Activated CD4-positive, alpha-beta memory T cell treated with anti-CD3 and anti-CD28 coated beads, Interleukin-2, amount 10 ng/mL, durations not matched to agents 7 days and 5 days (primary cell): ENCODE results near the gene EVC2. TPM values are rescaled to one million over a fixed set of nuclear protein-coding genes. Genes with fewer than 3 reads are reported as not detected.

ENCODE experiments used
- CTCF ChIA-PET: fragments of 350-600 bp; sonication (Branson Sonifier 250); formaldehyde crosslinking; loops from one replicate; lab custom pipeline; 2021; ENCODE audit warnings: antibody characterized with exemption, inconsistent platforms; lab: Charles Lee
- POLR2A ChIA-PET: fragments of 350-600 bp; sonication (Branson Sonifier 250); formaldehyde crosslinking; loops from one replicate; lab custom pipeline; 2021; ENCODE audit warnings: antibody characterized with exemption; lab: Charles Lee
- DNase-seq: peaks from one replicate; pipeline ENCODE4 v3.0.0-alpha.2; 2020
- H3K27ac Mint-ChIP-seq: one replicate; pipeline ENCODE4 v1.8.0; 2021; ENCODE audit warnings: mild to moderate bottlenecking, mixed read lengths
- H3K27me3 Mint-ChIP-seq: one replicate; pipeline ENCODE4 v1.8.0; 2021; ENCODE audit warnings: mixed read lengths
- H3K36me3 Mint-ChIP-seq: one replicate; pipeline ENCODE4 v1.8.0; 2021; ENCODE audit warnings: low read depth, mixed read lengths
- H3K4me1 Mint-ChIP-seq: one replicate; pipeline ENCODE4 v1.8.0; 2021; ENCODE audit warnings: mixed read lengths
- H3K4me3 Mint-ChIP-seq: one replicate; pipeline ENCODE4 v1.8.0; 2021; ENCODE audit warnings: mild to moderate bottlenecking, mixed read lengths
- H3K9me3 Mint-ChIP-seq: one replicate; pipeline ENCODE4 v1.8.0; 2021; ENCODE audit warnings: mixed read lengths
- total RNA-seq, 2 experiments: library from RNA; stranded (reverse); gene quantifications; one replicate each; pipeline ENCODE4 v1.2.3, GENCODE V29; 2021

The EVC2 gene
- total RNA-seq, 2 experiments from 2014 or later, result 2.2 TPM

DNA sequence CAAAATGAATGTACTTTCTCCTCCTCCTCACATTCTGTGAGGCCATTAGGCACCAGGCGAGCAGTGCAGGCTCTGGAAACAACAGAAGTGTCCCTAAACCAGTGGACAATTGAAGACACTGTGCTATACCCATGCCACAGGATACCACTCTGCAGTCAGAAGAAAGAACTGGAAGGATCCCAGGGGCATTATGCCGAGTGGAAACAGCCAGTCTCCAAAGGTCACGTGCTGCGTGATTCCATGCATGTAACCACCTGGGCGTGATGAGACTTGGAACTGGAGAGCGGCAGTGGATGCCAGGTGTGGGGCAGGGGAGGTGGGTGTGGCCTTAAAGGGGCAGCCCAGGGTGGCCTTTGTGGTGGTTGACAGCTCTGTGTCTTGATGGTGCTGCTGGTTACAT is 139.4 kb downstream of the EVC2 start:
- Mint-ChIP-seq H3K4me3 (no peak overlapping the region), H3K4me1 (no peaks in the 10 kb centered on the region), H3K9me3 (no peaks in the 10 kb centered on the region), H3K27me3 (no peaks in the 10 kb centered on the region), H3K27ac (no peak overlapping the region), H3K36me3 (no peaks in the 10 kb centered on the region)
- CTCF ChIA-PET, result no interaction called here
- DNase-seq, result no peak
- POLR2A ChIA-PET, result no interaction called here

DNA sequence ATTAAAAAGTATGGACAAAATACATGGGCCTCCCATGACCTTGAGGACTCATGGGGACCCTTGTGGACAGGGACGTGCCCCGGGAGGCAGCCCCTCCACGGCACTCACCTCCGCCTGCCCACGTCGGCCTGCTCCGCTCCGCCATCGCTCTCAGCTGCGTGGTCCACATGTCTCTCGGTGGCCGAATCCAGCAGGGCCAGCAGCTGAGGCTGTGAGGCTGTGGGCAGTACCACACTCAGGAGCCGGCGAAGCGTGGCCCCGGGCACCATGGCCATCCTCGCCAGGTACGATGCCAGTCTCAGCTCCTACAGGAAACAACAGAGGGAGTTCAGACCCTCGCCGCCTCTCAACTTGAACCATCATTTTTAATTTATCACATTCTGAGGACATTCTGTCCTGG is 140.0 kb downstream of the EVC2 start:
- no peaks in the 10 kb centered on the region for H3K4me1 Mint-ChIP-seq
- H3K4me3 Mint-ChIP-seq, result no peak overlapping the region
- H3K27ac Mint-ChIP-seq, result no peak overlapping the region
- H3K36me3 Mint-ChIP-seq, result no peaks in the 10 kb centered on the region
- H3K9me3 Mint-ChIP-seq, result no peaks in the 10 kb centered on the region
- DNase-seq, result no peak
- no peaks in the 10 kb centered on the region for H3K27me3 Mint-ChIP-seq
- ChIA-PET CTCF (no interaction called here), POLR2A (no interaction called here)

DNA sequence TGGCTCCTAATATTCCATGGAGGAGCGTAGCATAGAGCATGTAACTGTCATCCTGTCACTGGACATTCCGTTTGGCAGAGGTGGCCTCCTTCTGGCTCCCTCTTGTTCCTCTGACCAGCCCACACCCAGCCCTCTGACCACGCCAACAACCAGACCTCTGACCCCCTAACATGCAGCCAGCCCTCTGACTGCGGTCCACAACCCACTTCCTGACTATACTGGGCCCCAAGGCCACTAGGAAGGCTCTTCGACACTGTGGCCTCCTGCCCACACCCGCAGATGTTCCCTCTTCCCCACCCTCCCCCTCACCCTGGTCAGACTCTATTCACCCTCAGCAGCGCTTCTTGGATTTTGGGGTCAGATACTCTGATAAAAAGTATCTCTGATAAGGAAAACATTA is 141.4 kb downstream of the EVC2 start:
- Mint-ChIP-seq H3K4me1 (no peaks in the 10 kb centered on the region), H3K36me3 (no peaks in the 10 kb centered on the region), H3K4me3 (no peak overlapping the region), H3K9me3 (no peaks in the 10 kb centered on the region), H3K27ac (no peak overlapping the region), H3K27me3 (no peaks in the 10 kb centered on the region)
- POLR2A ChIA-PET, result no interaction called here
- CTCF ChIA-PET, result no interaction called here
- DNase-seq, result no peak

DNA sequence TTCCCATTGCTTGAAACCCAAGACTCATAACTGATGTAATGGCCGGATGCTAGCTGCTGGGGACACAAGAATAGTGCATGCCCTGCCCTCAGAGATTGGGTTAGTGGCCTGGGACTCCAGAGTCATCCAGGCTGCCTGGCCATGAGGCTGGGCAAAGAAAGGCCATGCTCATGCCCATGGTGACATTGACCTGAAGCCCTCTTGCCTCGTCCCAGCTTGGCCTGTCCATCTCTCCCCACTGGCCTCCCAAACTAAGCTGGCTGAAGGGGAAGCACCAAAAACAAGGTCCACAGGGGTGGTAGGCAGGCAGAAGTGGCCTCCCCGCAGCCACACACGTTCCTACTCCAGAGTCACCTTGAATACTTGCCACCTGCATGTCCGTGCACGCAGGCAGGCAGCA is 141.8 kb downstream of the EVC2 start:
- no peak for DNase-seq
- H3K4me1 Mint-ChIP-seq, result no peaks in the 10 kb centered on the region
- H3K27me3 Mint-ChIP-seq, result no peaks in the 10 kb centered on the region
- no peaks in the 10 kb centered on the region for H3K9me3 Mint-ChIP-seq
- H3K27ac Mint-ChIP-seq, result no peak overlapping the region
- no peak overlapping the region for H3K4me3 Mint-ChIP-seq
- H3K36me3 Mint-ChIP-seq, result no peaks in the 10 kb centered on the region
- POLR2A ChIA-PET, result no interaction called here
- CTCF ChIA-PET, result no interaction called here

DNA sequence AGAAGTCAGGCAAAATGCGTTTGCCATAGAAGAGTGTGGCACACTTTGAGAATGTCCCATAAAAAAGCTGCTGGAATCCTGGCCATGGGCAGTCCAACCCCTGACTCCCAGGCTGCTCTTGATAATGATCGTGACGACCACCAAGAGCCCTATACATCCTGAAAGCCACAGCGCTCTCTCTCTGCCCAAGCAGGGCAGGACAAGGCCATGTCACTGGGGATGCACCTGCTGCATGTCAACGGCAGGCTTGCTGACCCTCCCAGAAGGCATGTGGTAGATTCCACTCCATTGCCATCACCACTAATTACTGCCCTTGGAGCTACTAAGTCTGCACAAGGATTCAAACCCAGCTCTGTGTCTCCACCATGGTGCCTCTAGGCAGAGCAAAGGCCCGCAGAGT is 144.5 kb downstream of the EVC2 start:
- CTCF ChIA-PET, result no interaction called here
- Mint-ChIP-seq H3K27ac (no peak overlapping the region), H3K4me3 (no peak overlapping the region), H3K27me3 (no peaks in the 10 kb centered on the region), H3K9me3 (no peaks in the 10 kb centered on the region), H3K4me1 (no peaks in the 10 kb centered on the region), H3K36me3 (no peaks in the 10 kb centered on the region)
- POLR2A ChIA-PET, result no interaction called here
- no peak for DNase-seq

DNA sequence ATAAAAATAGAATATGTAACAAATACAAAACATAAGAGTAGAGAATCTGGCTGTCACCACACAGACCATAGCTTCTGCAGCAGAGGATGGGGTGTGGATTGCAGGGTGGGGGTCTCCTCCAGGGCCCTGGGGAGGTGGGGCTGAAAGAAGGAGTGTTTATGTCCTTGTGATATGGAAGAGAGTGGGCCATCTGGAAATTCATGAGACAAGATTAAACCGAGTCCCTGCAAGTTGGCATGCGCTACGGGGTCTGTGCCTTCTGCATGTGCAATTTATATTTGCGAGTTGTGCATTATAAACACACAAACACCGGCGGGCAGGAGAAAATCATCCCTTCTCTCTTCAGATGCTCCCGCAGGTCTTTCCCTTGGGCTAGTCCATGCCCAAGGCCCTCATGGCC is 145.9 kb downstream of the EVC2 start:
- ChIA-PET POLR2A (no interaction called here), CTCF (no interaction called here)
- H3K27ac Mint-ChIP-seq, result no peak overlapping the region
- no peaks in the 10 kb centered on the region for H3K9me3 Mint-ChIP-seq
- H3K4me3 Mint-ChIP-seq, result no peak overlapping the region
- no peaks in the 10 kb centered on the region for H3K27me3 Mint-ChIP-seq
- DNase-seq, result no peak
- no peaks in the 10 kb centered on the region for H3K36me3 Mint-ChIP-seq
- no peaks in the 10 kb centered on the region for H3K4me1 Mint-ChIP-seq

DNA sequence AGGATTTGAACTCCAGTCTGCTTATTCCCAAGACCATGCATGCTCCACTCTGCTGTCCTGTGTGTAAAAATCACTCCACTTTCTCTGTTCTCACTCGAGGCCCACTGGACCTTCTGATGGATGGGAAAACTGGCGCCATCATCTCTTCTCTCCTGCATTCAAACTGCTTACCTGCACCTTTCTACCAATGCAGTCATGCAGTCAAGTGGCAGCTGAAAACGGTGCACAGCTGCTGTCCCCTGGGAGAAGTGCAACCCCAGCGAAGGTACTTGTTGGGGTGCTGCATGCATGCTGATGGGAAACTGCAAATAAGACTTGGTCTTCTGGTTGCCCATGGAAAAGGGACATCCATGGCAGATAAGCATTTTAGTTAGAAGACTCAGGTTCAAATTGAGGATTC is 147.1 kb downstream of the EVC2 start:
- no peak for DNase-seq
- H3K36me3 Mint-ChIP-seq, result no peaks in the 10 kb centered on the region
- no peaks in the 10 kb centered on the region for H3K27me3 Mint-ChIP-seq
- H3K9me3 Mint-ChIP-seq, result no peaks in the 10 kb centered on the region
- no peaks in the 10 kb centered on the region for H3K4me1 Mint-ChIP-seq
- ChIA-PET CTCF (no interaction called here), POLR2A (no interaction called here)
- no peak overlapping the region for H3K4me3 Mint-ChIP-seq
- H3K27ac Mint-ChIP-seq, result no peak overlapping the region

DNA sequence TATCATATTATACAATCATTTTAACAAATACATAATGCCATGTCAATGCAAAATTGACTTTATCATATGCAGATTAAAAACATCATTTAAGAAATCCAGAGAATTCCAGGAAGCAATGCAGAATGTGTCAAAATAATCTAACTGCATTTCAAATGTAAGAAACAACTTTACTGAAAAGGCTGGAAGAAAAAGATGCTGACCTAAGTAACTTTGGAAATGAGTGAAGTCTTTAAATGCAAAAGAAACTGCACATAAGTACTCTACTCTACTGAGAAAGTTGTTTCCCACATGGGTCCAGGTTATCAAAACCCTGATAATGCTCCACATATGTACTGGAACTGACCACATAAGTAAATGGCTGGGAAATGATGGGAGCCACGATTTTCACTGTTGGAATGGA is 149.9 kb downstream of the EVC2 start:
- Mint-ChIP-seq H3K27me3 (no peaks in the 10 kb centered on the region), H3K27ac (no peak overlapping the region), H3K9me3 (no peaks in the 10 kb centered on the region), H3K36me3 (no peaks in the 10 kb centered on the region), H3K4me3 (no peak overlapping the region), H3K4me1 (no peaks in the 10 kb centered on the region)
- DNase-seq, result no peak
- CTCF ChIA-PET, result no interaction called here
- POLR2A ChIA-PET, result no interaction called here

DNA sequence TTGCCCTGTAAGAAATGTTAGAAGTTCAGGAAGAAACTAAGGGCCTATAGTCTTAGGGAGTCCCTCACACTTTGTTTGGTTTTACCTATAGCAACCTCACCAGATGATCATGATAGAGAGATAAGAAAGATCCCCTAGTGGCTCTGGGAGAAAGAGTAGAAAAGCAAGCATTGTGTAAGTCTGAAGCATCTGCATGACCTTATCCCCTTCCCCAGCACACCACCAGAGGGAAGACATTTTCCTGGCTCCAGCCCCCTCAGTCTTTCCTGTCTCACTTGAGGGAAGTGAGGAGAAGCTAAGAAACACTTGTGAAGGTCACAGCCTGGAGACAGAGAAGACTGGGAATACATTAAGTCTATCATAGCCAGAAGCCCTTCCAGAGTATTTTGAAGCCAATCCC is 154.0 kb downstream of the EVC2 start:
- no peaks in the 10 kb centered on the region for H3K27me3 Mint-ChIP-seq
- no peaks in the 10 kb centered on the region for H3K4me1 Mint-ChIP-seq
- no peak overlapping the region for H3K27ac Mint-ChIP-seq
- no peaks in the 10 kb centered on the region for H3K36me3 Mint-ChIP-seq
- no peak for DNase-seq
- H3K4me3 Mint-ChIP-seq, result no peak overlapping the region
- ChIA-PET POLR2A (no interaction called here), CTCF (no interaction called here)
- H3K9me3 Mint-ChIP-seq, result peaks cover 9% of the 10 kb centered on the region

DNA sequence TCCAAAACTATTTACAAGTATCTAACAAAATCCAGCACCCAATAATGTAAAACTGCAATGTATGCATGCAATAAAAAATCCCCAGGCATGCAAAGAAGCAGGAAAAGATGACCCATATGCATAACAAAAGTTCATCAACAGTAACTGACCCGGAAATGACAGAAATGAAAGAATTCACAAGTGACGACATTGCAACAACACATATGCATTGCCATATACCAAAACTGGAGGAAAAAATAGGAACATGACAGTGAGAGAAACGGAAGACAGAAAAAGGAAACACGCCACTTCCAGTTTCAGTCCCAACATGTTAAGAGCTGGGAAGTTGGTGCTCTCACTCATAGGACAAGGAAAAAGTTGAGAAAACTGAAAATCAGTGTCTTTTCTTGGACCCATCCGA is 154.6 kb downstream of the EVC2 start:
- Mint-ChIP-seq H3K27me3 (no peaks in the 10 kb centered on the region), H3K4me1 (no peaks in the 10 kb centered on the region), H3K4me3 (no peak overlapping the region), H3K9me3 (peaks cover 9% of the 10 kb centered on the region), H3K27ac (no peak overlapping the region), H3K36me3 (no peaks in the 10 kb centered on the region)
- ChIA-PET POLR2A (no interaction called here), CTCF (no interaction called here)
- DNase-seq, result no peak

DNA sequence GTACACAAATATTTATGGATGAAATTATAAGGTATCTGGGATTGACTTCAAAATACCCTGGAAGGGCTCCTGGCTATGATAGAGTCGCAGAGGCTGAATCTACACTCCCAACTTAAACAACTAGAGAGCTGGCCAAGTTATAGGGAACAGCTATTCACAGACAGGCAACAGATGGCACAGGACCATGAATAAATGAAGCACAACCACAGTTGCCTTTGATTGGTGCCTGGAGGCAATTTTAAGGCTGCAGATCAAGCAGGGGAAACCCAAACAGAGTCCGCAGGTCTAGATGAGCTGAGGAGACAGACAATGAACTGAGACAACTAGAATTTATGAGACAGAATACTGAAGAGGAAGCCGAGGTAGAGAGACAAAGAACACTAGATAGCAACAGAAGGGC is 155.9 kb downstream of the EVC2 start:
- Mint-ChIP-seq H3K4me3 (no peak overlapping the region), H3K9me3 (peaks cover 9% of the 10 kb centered on the region), H3K27me3 (no peaks in the 10 kb centered on the region), H3K36me3 (no peaks in the 10 kb centered on the region), H3K4me1 (no peaks in the 10 kb centered on the region), H3K27ac (no peak overlapping the region)
- POLR2A ChIA-PET, result no interaction called here
- CTCF ChIA-PET, result no interaction called here
- no peak for DNase-seq

DNA sequence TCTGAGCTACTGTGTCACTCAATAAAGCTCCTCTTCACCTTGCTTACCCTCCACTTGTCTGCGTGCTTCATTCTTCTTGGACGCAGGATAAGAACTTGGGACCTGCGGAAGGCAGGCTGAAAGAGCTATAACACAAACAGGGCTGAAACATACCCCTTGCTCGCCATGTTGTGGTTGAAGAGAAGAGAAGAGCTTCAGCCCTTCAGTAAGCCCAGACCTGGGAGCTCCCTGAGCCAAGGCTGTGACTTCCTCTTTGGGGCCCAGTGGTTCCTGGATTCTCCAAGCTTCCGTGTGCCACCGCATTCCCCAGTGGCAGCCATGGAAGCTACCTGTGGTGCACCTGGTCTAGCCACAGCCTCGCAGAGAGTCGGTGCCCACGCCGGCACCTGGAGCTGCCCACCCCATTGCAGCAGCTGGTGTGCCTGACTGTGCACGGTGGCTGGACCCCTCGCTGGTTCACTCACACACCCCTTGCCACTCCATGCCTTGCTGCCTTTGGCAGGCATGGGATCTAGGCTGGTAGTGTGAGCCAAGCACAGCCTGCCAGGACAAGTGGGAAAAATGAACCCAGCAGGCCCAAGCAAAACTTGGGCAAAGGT is 160.6 kb downstream of the EVC2 start:
- H3K9me3 Mint-ChIP-seq, result peaks cover 11% of the 10 kb centered on the region
- CTCF ChIA-PET, result no interaction called here
- H3K27ac Mint-ChIP-seq, result no peak overlapping the region
- no peaks in the 10 kb centered on the region for H3K36me3 Mint-ChIP-seq
- POLR2A ChIA-PET, result no interaction called here
- H3K4me1 Mint-ChIP-seq, result no peaks in the 10 kb centered on the region
- no peak for DNase-seq
- H3K4me3 Mint-ChIP-seq, result no peak overlapping the region
- H3K27me3 Mint-ChIP-seq, result no peaks in the 10 kb centered on the region

DNA sequence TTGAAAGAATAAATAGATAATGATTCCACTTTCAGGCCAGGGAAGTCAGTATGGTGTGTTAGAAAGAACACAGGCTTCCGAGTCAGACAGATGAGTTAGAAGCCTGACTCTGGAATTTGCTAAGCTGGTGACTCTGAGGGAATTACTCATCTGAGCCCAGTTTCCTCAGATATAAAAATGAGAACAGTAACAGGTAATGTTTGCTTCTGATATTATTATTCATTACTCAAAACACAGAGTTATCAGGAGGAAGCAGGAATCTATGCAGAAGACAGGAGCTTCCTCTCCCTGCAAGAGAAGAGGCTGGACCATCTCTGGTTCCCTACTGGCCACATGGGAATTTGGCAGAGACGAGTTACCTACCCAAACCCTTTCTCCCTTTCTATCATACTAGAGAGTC is 163.1 kb downstream of the EVC2 start:
- peaks cover 8% of the 10 kb centered on the region for H3K9me3 Mint-ChIP-seq
- ChIA-PET CTCF (no interaction called here), POLR2A (no interaction called here)
- no peaks in the 10 kb centered on the region for H3K4me1 Mint-ChIP-seq
- no peak overlapping the region for H3K27ac Mint-ChIP-seq
- H3K27me3 Mint-ChIP-seq, result no peaks in the 10 kb centered on the region
- H3K36me3 Mint-ChIP-seq, result no peaks in the 10 kb centered on the region
- no peak for DNase-seq
- no peak overlapping the region for H3K4me3 Mint-ChIP-seq

DNA sequence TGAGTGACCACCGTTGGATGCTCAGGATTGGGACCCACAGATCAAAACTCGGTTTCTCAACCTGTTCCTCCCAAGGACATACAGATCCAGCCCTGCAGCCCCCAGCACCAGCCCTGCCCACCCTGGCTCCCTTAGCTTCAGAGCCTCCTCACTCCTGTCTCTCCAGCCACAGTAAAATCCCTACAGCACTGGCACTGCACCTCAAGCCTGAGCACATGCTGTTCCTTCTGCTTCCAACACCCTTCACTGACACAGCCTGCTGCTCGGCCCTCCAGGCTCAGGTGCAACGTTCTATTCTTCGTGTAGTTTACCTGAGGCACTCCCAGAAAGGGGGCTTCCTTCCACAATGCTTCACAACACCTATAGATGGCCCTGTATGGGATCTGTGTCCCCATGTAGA is 163.6 kb downstream of the EVC2 start:
- Mint-ChIP-seq H3K27ac (no peak overlapping the region), H3K4me1 (no peaks in the 10 kb centered on the region), H3K4me3 (no peak overlapping the region), H3K27me3 (no peaks in the 10 kb centered on the region), H3K36me3 (no peaks in the 10 kb centered on the region), H3K9me3 (peaks cover 4% of the 10 kb centered on the region)
- POLR2A ChIA-PET, result no interaction called here
- DNase-seq, result no peak
- CTCF ChIA-PET, result no interaction called here

DNA sequence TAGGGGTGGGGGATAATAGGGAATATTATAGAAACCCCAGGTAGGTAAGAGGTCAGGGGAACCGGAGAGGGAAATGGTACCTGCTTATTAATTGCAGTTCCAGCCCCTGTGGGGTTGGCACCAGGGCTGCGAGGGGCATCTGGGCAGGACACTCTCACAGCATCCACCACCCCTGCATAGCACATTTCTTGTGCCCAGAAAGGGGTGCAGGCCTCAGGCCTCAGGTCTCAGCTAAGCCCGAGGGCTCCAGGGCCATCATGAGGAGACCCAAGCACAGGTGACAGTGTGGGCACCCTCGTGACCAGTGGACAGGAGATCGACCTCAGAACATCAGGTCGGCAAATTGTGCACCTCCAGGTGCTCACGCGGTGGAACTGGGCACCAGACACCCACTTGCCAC is 164.7 kb downstream of the EVC2 start:
- H3K36me3 Mint-ChIP-seq, result no peaks in the 10 kb centered on the region
- H3K4me3 Mint-ChIP-seq, result no peak overlapping the region
- H3K27me3 Mint-ChIP-seq, result no peaks in the 10 kb centered on the region
- no peak for DNase-seq
- H3K4me1 Mint-ChIP-seq, result no peaks in the 10 kb centered on the region
- CTCF ChIA-PET, result no interaction called here
- peaks cover 2% of the 10 kb centered on the region for H3K9me3 Mint-ChIP-seq
- H3K27ac Mint-ChIP-seq, result no peak overlapping the region
- POLR2A ChIA-PET, result no interaction called here
